K562 (cell line): ENCODE data around the gene DCAF17. TPM values are rescaled to one million over a fixed set of nuclear protein-coding genes. Genes with fewer than 3 reads are reported as not detected.

Experiments
- BRD9 ChIP-seq: fragments of 450-650 bp; IDR thresholded peaks from 2 replicates; pipeline ENCODE4 v1.6.1; 2018; ENCODE audit warnings: low read depth; ENCODE audit not compliant: partially characterized antibody
- CBFB ChIP-seq: sonication (generic); formaldehyde crosslinking; IDR thresholded peaks from 2 replicates; pipeline ENCODE4 v1.4.0; 2020; ENCODE audit warnings: mild to moderate bottlenecking, missing genetic modification reagents
- CHD7 ChIP-seq: fragments of 200-600 bp; sonication (generic); IDR thresholded peaks from one replicate; pipeline ENCODE4 v1.6.1; 2012; ENCODE audit warnings: mild to moderate bottlenecking, low read depth, low read length, inconsistent platforms
- CREB3L1 ChIP-seq: fragments of 450-650 bp; IDR thresholded peaks from 2 replicates; pipeline ENCODE4 v1.6.1; 2014; ENCODE audit warnings: low read depth, mild to moderate bottlenecking, moderate library complexity, borderline replicate concordance
- MCM7 ChIP-seq, 2 experiments: fragments of 450-650 bp; IDR thresholded peaks; 2 replicates each; pipeline ENCODE4 v1.6.1; 2016 to 2018
- POLR2AphosphoS2 ChIP-seq: IDR thresholded peaks from 2 replicates; pipeline ENCODE4 v1.6.1; 2012; ENCODE audit warnings: low read length, improper control_type of control experiment
- SNIP1 ChIP-seq: fragments of 450-650 bp; IDR thresholded peaks from 2 replicates; pipeline ENCODE4 v1.7.1; 2017; ENCODE audit warnings: low read depth, mild to moderate bottlenecking
- ZBTB12 ChIP-seq: fragments of 250-450 bp; sonication (Bioruptor Pico); IDR thresholded peaks from 2 replicates; pipeline ENCODE4 v1.4.0; 2020
- ZBTB34 ChIP-seq: fragments of 250-450 bp; sonication (Bioruptor Pico); IDR thresholded peaks from 2 replicates; pipeline ENCODE4 v1.8.0; 2021; ENCODE audit warnings: mild to moderate bottlenecking, moderate library complexity
- ZNF696 ChIP-seq: fragments of 250-450 bp; sonication (Bioruptor Pico); conservative IDR thresholded peaks from 2 replicates; pipeline ENCODE4 v1.4.0; 2020; ENCODE audit warnings: mild to moderate bottlenecking, moderate library complexity
- ZNF707 ChIP-seq: fragments of 250-450 bp; sonication (Bioruptor Pico); conservative IDR thresholded peaks from 2 replicates; pipeline ENCODE4 v1.8.0; 2022; ENCODE audit warnings: inconsistent platforms, mild to moderate bottlenecking, moderate library complexity
- polyA plus RNA-seq, 8 experiments: library from polyadenylated mRNA; depleted of rRNA in 4 of 8; stranded (reverse) in 5 of 8; unstranded in 3 of 8; fragments of >200 nt; fragmentation: Nextera tagmentation in 2 of 8; fragmentation: Illumina TruSeq in 1 of 8; extraction: Ambion mirVana in 2 of 8; extraction: Trizol in 1 of 8; gene quantifications; 2 replicates each; pipeline versions ENCODE4 v1.2.1 to v1.2.3, GENCODE V29; 2011 to 2014; ENCODE audit warnings: inconsistent platforms in 1 of 8, missing spikeins in 1 of 8
- total RNA-seq, 7 experiments: library from RNA; depleted of rRNA in 6 of 7; stranded (reverse); fragments of >200 nt in 6 of 7; fragmentation: Illumina TruSeq in 2 of 7; extraction: Trizol in 2 of 7; gene quantifications; 2 replicates each; pipeline versions ENCODE4 v1.2.1 to v1.2.3, GENCODE V29; 2011 to 2021; ENCODE audit warnings: low replicate concordance in 1 of 7

The DCAF17 gene
- total and polyA plus RNA-seq, 9 of the 15 experiments (the other 6 are each of a cell fraction or from before 2014, with no cell fraction given) = 10.0 to 38.5 (median 27.1) TPM

GRCh38 chr2:171522052-171522787, 88.2 kb downstream of the DCAF17 start, which contains the start of gene CYBRD1 (continued):
- TF ChIP-seq CREB3L1 (peak; percentile 59; the same call in 1 of the 2 replicates), MCM7 (IDR thresholded peaks at IDR 0.05) (no peak), ZBTB12 (no peak), ZNF696 (CRISPR knock-in tag) (no peak), SNIP1 (peak; percentile 73; the same call in 1 of the 2 replicates), POLR2AphosphoS2 (no peak; the same call in 1 of the 2 replicates), ZBTB34 (no peak), CHD7 (no peak), ZNF707 (peak; percentile 45; the same call in 1 of the 2 replicates), CBFB (CRISPR knock-in tag) (no peak; the same call in 1 of the 2 replicates), BRD9 (no peak)
